ENCODE data around the gene CNTRL.

GRCh38 chr9:121196389-121196788, 121.6 kb downstream of the CNTRL start:
- TF ChIP-seq TAF1 (IDR thresholded peaks at IDR 0.05; ENCODE audit: low read depth), result no peak
- no peak for TF ChIP-seq CTCF (IDR thresholded peaks at IDR 0.05; ENCODE audit: poor library complexity, severe bottlenecking)

Measured in neural cell (in vitro differentiated cells).